Osteoblast (primary cell): ENCODE results near the gene WRNIP1. TPM values are rescaled to one million over a fixed set of nuclear protein-coding genes. Genes with fewer than 3 reads are reported as not detected.

Source experiments
- DNase-seq: peaks from one replicate; pipeline ENCODE4 v3.0.0; 2011; ENCODE audit warnings: low spot score, mixed read lengths; ENCODE audit not compliant: insufficient read length; ENCODE audit errors: missing footprints
- H2AFZ ChIP-seq: 2 replicates; pipeline ENCODE4 v1.6.0; 2011; ENCODE audit warnings: mild to moderate bottlenecking, low read length
- H3K27ac ChIP-seq: 2 replicates; pipeline ENCODE4 v1.5.1; 2011; ENCODE audit warnings: mild to moderate bottlenecking, low read depth, low read length, moderate library complexity
- H3K27me3 ChIP-seq: 2 replicates; pipeline ENCODE4 v1.6.0; 2012; ENCODE audit warnings: mild to moderate bottlenecking, control low read depth, inconsistent platforms, low read length, moderate library complexity; ENCODE audit not compliant: insufficient read depth
- H3K36me3 ChIP-seq: 2 replicates; pipeline ENCODE4 v1.5.1; 2011; ENCODE audit warnings: mild to moderate bottlenecking, low read length, control low read depth, moderate library complexity; ENCODE audit not compliant: insufficient read depth
- H3K4me1 ChIP-seq: 2 replicates; pipeline ENCODE4 v1.5.1; 2011; ENCODE audit warnings: mild to moderate bottlenecking, low read length, control low read depth, moderate library complexity; ENCODE audit not compliant: insufficient read depth
- H3K4me2 ChIP-seq: 2 replicates; pipeline ENCODE4 v1.6.0; 2011; ENCODE audit warnings: mild to moderate bottlenecking, low read length; ENCODE audit not compliant: insufficient read depth
- H3K4me3 ChIP-seq: fragments of 200-600 bp; sonication (generic); 3 replicates; pipeline ENCODE4 v1.5.1; 2012; ENCODE audit warnings: mild to moderate bottlenecking, low read length, inconsistent platforms; ENCODE audit not compliant: insufficient read depth
- H3K79me2 ChIP-seq: 2 replicates; pipeline ENCODE4 v1.6.0; 2012; ENCODE audit warnings: mild to moderate bottlenecking, low read length, control low read depth, inconsistent platforms; ENCODE audit not compliant: insufficient read depth
- H3K9me3 ChIP-seq: 2 replicates; pipeline ENCODE4 v1.5.1; 2011; ENCODE audit warnings: low read depth, low read length, control low read depth
- H4K20me1 ChIP-seq: 2 replicates; pipeline ENCODE4 v1.6.0; 2012; ENCODE audit warnings: mild to moderate bottlenecking, low read length, control low read depth; ENCODE audit not compliant: insufficient read depth
- total RNA-seq: library from RNA; depleted of rRNA; stranded (reverse); fragments of >200 nt; gene quantifications from 2 replicates; pipeline ENCODE4 v1.2.3, GENCODE V29; 2012
- TF ChIP-seq, protein P1 (sequence below): IDR thresholded peaks from 2 replicates; pipeline ENCODE4 v1.5.1; 2011; ENCODE audit warnings: mild to moderate bottlenecking, low read depth, low read length, moderate library complexity; ENCODE audit errors: extremely low read depth

WRNIP1 gene
- total RNA-seq, 1 donor, result 25.3 TPM

GRCh38 chr6:2732503-2733089, 32.6 kb upstream of the WRNIP1 start:
- Histone ChIP-seq H4K20me1 (no peaks in the 10 kb centered on the region), H3K4me2 (no peak overlapping the region), H3K27me3 (peaks cover 3% of the 10 kb centered on the region), H3K36me3 (no peaks in the 10 kb centered on the region), H3K4me1 (peaks cover 3% of the 10 kb centered on the region), H2AFZ (no peak overlapping the region), H3K27ac (no peak overlapping the region), H3K9me3 (no peaks in the 10 kb centered on the region), H3K79me2 (no peaks in the 10 kb centered on the region), H3K4me3 (no peak overlapping the region)
- TF ChIP-seq, protein P1, sequence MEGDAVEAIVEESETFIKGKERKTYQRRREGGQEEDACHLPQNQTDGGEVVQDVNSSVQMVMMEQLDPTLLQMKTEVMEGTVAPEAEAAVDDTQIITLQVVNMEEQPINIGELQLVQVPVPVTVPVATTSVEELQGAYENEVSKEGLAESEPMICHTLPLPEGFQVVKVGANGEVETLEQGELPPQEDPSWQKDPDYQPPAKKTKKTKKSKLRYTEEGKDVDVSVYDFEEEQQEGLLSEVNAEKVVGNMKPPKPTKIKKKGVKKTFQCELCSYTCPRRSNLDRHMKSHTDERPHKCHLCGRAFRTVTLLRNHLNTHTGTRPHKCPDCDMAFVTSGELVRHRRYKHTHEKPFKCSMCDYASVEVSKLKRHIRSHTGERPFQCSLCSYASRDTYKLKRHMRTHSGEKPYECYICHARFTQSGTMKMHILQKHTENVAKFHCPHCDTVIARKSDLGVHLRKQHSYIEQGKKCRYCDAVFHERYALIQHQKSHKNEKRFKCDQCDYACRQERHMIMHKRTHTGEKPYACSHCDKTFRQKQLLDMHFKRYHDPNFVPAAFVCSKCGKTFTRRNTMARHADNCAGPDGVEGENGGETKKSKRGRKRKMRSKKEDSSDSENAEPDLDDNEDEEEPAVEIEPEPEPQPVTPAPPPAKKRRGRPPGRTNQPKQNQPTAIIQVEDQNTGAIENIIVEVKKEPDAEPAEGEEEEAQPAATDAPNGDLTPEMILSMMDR, result no peak
- no peak for DNase-seq

DNA sequence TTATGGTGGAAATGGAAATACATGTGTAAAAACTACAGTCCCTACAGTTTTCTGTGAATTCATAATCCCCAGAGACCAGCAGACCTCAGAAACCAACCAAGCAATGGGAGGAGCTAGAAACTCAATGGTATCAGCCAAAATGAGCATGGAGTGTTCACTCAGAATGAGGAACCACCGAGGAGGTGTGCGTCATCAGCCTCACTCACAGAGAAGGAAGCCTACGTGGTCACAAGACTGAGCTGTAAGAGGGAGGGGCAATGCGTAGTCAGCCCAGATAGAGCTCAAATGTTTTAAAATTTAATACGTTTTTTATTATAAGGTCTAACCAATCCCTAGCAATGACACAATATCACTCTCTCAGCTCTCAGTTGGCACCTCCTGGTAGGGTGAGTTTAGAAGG, 31.9 kb upstream of the WRNIP1 start:
- TF ChIP-seq, protein P1, result no peak
- H3K4me2 ChIP-seq, result no peak overlapping the region
- H3K79me2 ChIP-seq, result no peaks in the 10 kb centered on the region
- H3K36me3 ChIP-seq, result no peaks in the 10 kb centered on the region
- H3K4me3 ChIP-seq, result no peak overlapping the region
- peak overlapping the region; percentile 25 for H3K27ac ChIP-seq
- H3K4me1 ChIP-seq, result peaks cover 3% of the 10 kb centered on the region
- DNase-seq, result no peak
- no peaks in the 10 kb centered on the region for H3K9me3 ChIP-seq
- H3K27me3 ChIP-seq, result peaks cover 3% of the 10 kb centered on the region
- H4K20me1 ChIP-seq, result no peaks in the 10 kb centered on the region
- no peak overlapping the region for H2AFZ ChIP-seq

GRCh38 chr6:2733736-2734480, 31.3 kb upstream of the WRNIP1 start:
- H4K20me1 ChIP-seq, result no peaks in the 10 kb centered on the region
- H3K4me3 ChIP-seq, result no peak overlapping the region
- no peaks in the 10 kb centered on the region for H3K79me2 ChIP-seq
- H3K36me3 ChIP-seq, result no peaks in the 10 kb centered on the region
- H3K27ac ChIP-seq, result peak overlapping the region; percentile 25
- no peaks in the 10 kb centered on the region for H3K9me3 ChIP-seq
- no peak overlapping the region for H3K4me2 ChIP-seq
- TF ChIP-seq, protein P1, result no peak
- DNase-seq, result no peak
- H3K4me1 ChIP-seq, result peaks cover 3% of the 10 kb centered on the region
- H2AFZ ChIP-seq, result no peak overlapping the region
- H3K27me3 ChIP-seq, result peaks cover 3% of the 10 kb centered on the region

GRCh38 chr6:2734488-2735166, 30.6 kb upstream of the WRNIP1 start:
- Histone ChIP-seq H3K27ac (no peak overlapping the region), H4K20me1 (no peaks in the 10 kb centered on the region), H3K4me1 (peaks cover 3% of the 10 kb centered on the region), H3K79me2 (no peaks in the 10 kb centered on the region), H2AFZ (no peak overlapping the region), H3K4me3 (no peak overlapping the region), H3K4me2 (no peak overlapping the region), H3K27me3 (peaks cover 3% of the 10 kb centered on the region), H3K36me3 (no peaks in the 10 kb centered on the region), H3K9me3 (no peaks in the 10 kb centered on the region)
- TF ChIP-seq, protein P1, result no peak
- no peak for DNase-seq
